ENCODE measurements around the gene COPZ2.
"Not testable (repeated sequence)": the region's sequence is repeated elsewhere in the genome, so short reads cannot be mapped to it uniquely, and the experiment has no call there.

COPZ2 gene

GRCh38 chr17:48004983-48005382 lies 32.6 kb downstream of the COPZ2 start:
- no peak for DNase-seq (ENCODE audit: low spot score)

GRCh38 chr17:48003417-48004151 lies 34.0 kb downstream of the COPZ2 start:
- no peak for DNase-seq (ENCODE audit: low spot score)

- DNase-seq (ENCODE audit: low spot score), result no peak
These were observed 34.6 kb downstream of the COPZ2 start for GRCh38 chr17:48002916-48003416.

DNA sequence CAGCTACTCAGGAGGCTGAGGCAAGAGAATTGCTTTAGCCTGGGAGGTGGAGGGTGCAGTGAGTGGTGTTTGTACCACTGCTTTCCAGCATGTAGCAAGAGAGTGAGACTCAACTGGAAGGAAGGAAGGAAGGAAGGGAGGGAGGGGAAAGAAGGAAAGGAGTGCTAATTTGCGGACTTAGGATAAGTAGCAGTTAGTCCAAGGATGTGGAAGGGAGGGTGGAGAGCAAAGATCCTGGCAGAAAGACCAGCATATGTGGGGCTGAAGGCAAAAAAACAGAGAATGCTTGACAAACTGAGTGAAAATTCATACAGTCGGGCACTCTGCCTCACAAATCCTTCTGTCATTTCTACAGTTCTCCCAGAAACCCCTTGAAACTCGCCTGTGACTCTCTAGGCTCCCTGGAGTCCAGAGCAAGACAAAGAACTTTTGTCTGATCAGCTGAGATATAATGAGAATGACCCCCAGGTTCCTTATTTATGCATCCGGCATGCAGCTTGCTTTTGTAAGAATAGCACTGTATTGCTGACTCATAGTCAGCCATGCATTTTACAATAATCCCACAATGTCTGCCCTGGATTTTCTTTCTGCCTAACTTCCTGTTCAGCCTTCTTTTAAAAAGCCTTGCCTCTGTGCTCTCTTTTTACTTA lies 35.2 kb downstream of the COPZ2 start:
- no peak for DNase-seq (ENCODE audit: low spot score)

DNA sequence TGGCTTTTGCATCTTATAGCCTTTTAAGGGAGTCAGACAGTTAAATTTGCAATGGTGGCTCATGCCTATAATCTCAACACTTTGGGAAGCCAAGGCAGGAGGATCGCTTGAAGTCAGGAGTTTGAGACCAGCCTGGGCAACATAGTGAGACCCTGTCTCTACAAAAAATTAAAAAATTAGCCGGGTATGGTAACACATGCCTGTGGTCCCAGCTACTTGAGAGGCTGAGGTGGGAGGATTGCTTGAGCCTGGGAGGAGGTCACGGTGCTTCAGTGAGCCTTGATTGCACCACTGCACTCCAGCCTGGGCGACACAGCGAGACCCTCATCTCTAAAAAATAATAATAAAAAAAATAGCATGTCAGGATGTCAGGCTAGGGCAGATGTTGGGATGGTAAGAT lies 35.9 kb downstream of the COPZ2 start:
- not testable (repeated sequence) for DNase-seq (ENCODE audit: low spot score)

GRCh38 chr17:48001197-48001596 lies 36.4 kb downstream of the COPZ2 start:
- no peak for DNase-seq (ENCODE audit: low spot score)

- DNase-seq (ENCODE audit: low spot score), result no peak
These were observed 38.0 kb downstream of the COPZ2 start for GRCh38 chr17:47999582-47999981.

DNA sequence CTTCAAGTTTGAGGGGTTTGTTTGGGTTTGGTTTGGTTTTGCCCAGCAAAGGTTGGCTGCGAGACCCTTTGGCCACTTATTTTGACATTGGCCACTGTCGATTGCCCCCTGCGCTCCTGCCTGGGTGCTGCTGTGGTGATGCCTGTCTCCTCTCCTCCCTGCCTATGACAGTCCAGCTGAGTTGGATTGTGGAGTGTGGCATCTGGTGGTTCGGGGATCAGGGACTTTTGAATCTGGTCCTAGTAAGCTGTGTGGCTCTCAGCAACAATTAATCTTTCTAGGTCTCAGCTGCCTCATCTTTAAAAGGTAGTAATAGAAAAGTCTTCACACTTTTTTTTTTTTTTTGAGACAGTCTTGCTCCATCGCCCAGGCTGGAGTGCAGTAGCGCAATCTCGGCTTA lies 39.6 kb downstream of the COPZ2 start:
- DNase-seq (ENCODE audit: low spot score), result no peak

GRCh38 chr17:47997586-47997985 lies 40.0 kb downstream of the COPZ2 start:
- DNase-seq (ENCODE audit: low spot score), result no peak

GRCh38 chr17:47996201-47996600 lies 41.4 kb downstream of the COPZ2 start:
- DNase-seq (ENCODE audit: low spot score), result no peak

GRCh38 chr17:47995241-47995935 lies 42.2 kb downstream of the COPZ2 start:
- no peak for DNase-seq (ENCODE audit: low spot score)

- no peak for DNase-seq (ENCODE audit: low spot score)
These were observed 42.9 kb downstream of the COPZ2 start for GRCh38 chr17:47994724-47995123.

DNA sequence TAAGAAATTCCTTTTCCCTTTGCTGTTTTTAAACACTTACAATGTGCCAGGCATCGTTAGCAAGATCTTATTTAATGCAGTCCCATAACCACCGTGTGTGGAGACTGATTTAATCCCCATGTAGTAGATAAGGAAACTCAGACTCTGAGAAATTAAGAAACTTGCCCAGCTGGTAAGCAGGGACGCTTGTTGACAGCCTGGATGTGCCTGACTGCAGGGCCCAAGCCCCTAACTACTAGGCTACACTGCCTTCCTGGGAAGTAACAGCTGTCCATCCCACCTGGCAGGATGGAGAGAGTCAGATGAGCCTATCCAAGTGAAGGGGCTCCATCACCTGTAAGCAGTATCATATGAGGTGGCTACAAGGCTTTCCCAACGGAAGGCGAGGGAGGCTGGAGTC lies 43.6 kb downstream of the COPZ2 start:
- DNase-seq (ENCODE audit: low spot score), result no peak

GRCh38 chr17:47993031-47993564 lies 44.5 kb downstream of the COPZ2 start:
- DNase-seq (ENCODE audit: low spot score), result no peak

GRCh38 chr17:47992216-47992615 lies 45.4 kb downstream of the COPZ2 start:
- DNase-seq (ENCODE audit: low spot score), result no peak

- no peak for DNase-seq (ENCODE audit: low spot score)
These were observed 46.5 kb downstream of the COPZ2 start for GRCh38 chr17:47990962-47991731.

DNA sequence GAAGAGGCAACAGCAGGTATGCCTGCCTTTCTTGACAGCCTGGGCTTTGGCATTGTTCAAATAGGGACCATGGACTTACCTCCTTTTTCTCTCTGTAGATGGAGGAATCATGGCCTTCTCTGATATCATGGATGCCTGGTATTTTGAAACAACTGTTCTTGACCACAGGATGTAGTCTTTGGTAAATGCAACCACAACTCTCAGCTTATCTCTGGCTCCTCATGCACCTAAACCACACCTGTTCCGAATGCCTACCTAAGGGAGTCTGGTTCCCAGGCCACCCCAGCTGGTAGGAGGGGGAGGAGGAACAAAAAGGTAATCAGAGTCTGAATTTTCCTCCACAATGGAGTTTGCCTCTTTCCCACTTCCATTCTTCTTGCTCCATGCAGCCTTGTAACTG lies 47.9 kb downstream of the COPZ2 start:
- DNase-seq (ENCODE audit: low spot score), result no peak

GRCh38 chr17:47989159-47989558 lies 48.4 kb downstream of the COPZ2 start:
- no peak for DNase-seq (ENCODE audit: low spot score)

DNA sequence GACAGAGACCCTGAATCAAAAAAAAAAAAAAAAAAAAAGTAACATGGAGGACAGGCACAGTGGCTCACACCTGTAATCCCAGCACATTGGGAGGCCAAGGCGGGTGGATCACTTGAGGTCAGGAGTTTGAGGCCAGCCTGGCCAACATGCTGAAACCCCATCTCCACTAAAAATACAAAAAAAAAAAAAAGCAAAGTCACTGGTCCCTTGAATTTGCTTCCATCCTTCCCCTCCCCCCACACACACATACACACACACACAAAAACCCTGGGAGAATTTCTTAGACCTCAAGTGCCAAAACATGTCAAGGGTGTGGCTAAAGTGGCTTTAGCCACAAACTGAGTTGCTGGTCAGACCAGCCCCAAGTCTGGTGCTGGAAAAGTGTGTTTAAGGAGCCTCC lies 49.2 kb downstream of the COPZ2 start:
- not testable (repeated sequence) for DNase-seq (ENCODE audit: low spot score)

DNA sequence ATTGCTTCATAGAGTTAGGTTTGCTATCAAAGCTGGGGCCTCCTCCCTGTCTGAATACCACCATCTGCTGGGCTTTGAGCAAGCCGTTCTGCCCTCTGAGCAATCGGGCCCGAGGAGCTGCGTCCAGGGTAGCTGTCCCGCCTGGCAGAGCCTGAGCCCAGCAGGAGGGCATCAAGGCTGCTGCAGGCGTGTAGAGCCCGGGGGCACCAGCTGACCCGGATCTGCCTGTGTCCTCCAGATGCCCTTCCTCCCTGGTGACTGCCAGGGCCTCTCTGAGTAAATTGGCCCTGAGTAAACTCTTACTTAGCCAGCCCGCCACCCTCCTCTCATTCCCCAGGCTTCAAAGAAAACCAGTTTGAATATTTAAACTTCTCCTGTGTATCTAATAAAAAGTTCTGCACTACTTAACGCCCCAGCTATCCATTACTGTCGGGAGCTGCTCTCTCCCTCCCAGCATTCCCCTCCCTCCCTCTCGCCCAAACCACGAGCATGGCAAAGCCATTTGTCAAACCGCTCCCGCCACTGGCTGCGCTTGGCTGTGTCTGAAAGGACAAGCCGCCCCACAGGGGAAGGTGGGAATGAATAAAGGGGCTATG lies 50.3 kb downstream of the COPZ2 start:
- DNase-seq (ENCODE audit: low spot score), result no peak

DNA sequence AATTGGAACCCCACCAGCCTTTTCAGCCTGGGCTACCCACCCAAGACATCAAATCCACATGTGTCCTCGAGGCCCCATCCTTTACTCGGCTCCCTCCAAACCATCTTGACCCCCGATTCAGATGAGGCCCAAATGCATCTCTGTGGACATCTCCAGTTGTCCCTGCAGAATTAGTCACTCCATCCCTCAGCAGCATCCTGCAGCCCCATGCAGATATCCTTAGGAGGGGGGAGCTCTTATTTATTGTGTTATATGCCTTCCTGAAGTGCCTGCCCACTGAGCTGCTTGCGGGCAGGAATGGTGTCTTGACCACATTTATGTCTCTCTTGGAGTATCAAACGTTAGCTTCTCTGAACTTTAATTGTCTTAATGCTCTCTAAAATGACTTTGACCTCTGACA lies 51.1 kb downstream of the COPZ2 start:
- no peak for DNase-seq (ENCODE audit: low spot score)

Data from CD4-positive, alpha-beta T cell treated with Interleukin-2 at 100 ng/mL for 4 hours (primary cell).